GM12875 (cell line): ENCODE measurements around the gene MED26.

ENCODE experiments used
- H3K4me3 ChIP-seq: one replicate; pipeline ENCODE4 v1.5.1; 2011; ENCODE audit warnings: low read depth, low read length, control low read depth
- TF ChIP-seq, protein P1 (sequence below): IDR thresholded peaks from 2 replicates; pipeline ENCODE4 v1.5.1; 2011; ENCODE audit warnings: low read depth, mild to moderate bottlenecking, control low read depth, inconsistent platforms, low read length, moderate library complexity, borderline replicate concordance; ENCODE audit not compliant: insufficient read depth

The MED26 gene

DNA sequence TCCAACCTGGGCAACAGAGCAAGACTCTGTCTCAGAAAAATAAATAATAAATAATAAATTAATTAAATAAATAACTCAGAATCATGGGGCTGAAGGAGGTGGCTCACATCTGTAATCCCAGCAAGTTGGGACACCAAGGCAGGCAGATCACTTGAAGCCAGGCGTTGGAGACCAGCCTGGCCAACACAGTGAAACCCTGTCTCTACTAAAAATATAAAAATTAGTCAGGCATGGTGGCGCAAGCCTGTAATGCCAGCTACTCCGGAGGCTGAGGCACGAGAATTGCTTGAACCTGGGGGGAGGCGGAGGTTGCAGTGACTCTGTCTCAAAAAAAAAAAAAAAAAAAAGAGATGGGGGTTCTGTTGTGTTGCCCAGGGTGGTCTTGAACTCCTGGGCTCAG lies 40.2 kb upstream of the MED26 start:
- TF ChIP-seq, protein P1, sequence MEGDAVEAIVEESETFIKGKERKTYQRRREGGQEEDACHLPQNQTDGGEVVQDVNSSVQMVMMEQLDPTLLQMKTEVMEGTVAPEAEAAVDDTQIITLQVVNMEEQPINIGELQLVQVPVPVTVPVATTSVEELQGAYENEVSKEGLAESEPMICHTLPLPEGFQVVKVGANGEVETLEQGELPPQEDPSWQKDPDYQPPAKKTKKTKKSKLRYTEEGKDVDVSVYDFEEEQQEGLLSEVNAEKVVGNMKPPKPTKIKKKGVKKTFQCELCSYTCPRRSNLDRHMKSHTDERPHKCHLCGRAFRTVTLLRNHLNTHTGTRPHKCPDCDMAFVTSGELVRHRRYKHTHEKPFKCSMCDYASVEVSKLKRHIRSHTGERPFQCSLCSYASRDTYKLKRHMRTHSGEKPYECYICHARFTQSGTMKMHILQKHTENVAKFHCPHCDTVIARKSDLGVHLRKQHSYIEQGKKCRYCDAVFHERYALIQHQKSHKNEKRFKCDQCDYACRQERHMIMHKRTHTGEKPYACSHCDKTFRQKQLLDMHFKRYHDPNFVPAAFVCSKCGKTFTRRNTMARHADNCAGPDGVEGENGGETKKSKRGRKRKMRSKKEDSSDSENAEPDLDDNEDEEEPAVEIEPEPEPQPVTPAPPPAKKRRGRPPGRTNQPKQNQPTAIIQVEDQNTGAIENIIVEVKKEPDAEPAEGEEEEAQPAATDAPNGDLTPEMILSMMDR: no peak
- H3K4me3 ChIP-seq: no peak overlapping the region

DNA sequence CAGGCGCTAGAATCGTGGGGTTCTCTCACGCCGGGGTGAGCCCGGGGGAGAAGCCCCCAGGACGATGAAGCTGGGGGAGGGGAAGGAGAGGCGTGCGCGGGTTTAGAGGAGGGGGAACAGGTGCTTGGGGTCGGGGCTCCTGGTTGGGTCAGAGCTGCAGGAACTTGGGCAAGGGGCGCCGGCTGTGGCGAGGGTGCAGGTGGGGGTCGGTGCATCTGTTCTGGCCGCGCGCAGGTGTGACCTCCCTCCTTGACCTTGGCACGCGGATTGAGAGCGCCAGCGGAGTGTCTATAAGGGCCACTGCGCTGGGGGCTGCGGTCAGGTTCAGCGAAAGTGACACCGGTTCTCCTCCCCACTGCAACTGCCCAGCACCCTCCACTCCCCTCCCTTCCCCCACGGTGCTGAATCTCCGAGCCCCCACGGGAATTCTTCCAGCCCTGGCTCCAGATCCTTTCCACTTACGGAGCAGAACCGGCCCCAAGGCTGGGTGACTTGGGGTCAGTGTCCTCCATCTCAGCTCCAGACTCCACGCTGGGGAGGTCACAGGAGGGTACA lies 33.6 kb upstream of the MED26 start:
- peak overlapping the region; percentile 82 for H3K4me3 ChIP-seq
- TF ChIP-seq, protein P1: no peak

DNA sequence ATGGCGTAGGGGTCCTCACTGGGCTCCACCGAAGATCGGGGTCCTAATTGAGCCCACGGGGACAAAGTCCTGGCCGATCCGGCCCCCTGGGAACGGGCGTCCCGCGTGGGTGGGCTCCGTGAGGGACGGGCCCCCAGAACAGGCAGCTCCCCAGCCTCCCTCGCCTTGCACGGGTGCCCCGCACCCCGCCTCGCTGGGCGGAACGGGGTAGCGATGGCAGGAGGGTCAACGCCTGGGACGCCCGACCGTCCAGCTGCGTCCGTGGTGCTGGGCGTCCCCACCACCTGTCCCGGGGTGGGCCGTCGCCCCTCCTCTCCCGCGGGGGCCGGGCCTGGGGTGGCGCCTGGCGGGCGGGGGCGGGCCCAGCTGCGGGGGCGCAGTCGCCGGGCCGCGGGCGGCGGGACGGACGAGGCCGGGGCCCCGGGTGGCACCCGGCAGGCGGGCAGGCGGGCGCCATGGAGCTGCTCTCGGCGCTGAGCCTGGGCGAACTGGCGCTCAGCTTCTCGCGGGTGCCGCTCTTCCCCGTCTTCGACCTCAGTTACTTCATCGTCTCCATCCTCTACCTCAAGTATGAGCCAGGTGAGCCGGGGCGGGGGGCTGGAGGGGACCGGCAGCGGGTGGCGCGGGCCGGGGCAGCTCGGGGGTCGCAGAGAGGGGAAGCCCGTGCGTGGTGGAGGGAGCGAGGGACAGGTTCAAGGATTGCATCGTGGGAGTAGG lies 32.9 kb upstream of the MED26 start, which contains the start of gene TMEM38A:
TSS of gene TMEM38A (plus strand) at position 377 of the 717 bp plus-strand sequence. CDS start at position 456, 79 bp downstream.
- TF ChIP-seq, protein P1: no peak
- H3K4me3 ChIP-seq: peak within 1 kb of the TSS; percentile 82

DNA sequence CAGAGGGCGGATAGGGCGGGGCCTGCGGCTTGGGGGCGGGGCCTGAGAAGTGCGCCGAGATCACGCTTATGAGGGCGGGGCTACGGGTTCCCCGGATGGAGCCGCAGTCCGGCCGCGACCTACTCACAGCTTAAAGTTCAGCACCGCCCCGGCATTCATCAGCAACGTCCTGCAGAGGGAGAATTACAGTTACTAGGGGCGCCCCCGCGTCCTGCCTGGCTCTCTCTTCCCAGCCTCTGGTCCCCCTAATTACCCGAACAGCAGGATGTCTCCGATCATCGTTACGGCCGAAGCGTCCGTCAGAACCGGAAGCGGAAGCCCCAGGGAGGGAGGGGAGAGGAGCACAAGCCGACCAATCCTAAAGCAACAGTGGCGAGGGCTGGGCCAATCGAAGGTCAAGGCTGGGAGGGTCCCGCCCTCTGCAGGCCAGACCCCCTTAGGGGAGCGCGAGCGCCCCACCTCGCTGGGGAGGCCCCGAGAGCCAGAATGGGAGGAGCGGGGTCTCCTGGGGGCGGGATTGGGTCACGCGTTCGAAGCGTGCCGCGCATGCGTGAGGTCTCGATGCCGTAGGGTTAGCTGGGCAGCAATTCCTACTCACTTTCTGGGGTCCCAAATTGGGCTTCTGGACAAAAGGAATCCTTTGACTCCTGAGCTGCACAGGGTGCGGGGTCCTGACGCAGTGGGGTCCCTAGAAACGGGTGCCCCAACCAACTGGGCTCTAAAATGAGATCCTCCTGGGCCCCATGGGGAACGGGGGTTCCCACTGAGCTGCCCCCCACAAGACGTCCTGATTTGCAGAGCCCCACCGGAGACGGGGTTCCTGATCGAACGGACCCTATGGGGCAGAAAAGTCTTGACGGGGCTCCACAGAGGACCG lies 32.1 kb upstream of the MED26 start, which contains the start of gene SMIM7:
TSS of gene SMIM7 (minus strand) at position 313 of the 877 bp plus-strand sequence. CDS start at position 279, 34 bp downstream.
- TF ChIP-seq, protein P1: 0 out of 2 replicates have a peak, but pooled peaks have one; percentile 5

DNA sequence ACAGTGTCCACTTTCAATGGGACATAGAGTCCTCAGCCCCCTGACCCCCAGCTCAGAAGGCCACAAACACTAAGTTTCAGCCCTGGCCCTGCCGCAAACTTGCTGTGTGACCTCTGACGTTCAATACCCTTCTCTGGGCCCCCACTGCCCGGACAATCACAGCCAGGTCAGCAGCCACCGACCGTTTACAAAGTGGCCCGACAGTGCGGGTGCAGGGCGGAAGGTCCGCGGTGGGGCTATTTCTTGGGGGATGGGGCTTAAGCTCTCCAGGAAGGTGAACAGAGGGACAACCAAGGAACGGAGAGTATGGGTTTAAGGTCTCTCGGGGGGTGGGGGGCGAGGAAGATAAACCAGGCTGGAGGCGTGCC lies 31.4 kb upstream of the MED26 start:
- TF ChIP-seq, protein P1: no peak
- H3K4me3 ChIP-seq: peak overlapping the region; percentile 82

More for the DNA sequence above, 32.1 kb upstream of the MED26 start, which contains the start of gene SMIM7:
- peak within 1 kb of the TSS; percentile 82 for H3K4me3 ChIP-seq

DNA sequence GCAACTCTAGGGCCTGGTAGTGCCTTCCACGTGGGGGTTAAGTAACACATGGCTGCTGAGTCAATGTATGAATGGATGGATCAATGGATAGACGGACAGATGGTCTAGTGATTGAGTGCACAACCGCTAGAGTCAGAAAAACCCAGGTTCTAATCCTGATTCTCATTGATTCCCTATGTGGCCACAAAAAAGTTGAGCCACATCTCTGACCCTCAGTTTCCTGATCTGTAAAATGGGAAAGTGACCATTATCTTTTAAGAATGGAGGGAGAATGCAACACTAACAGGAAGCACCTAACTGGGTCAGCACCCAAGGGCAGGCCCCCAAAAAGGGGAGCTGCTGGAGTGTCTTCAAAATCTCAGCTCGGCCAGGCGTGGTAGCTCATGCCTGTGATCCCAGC lies 29.4 kb upstream of the MED26 start:
- TF ChIP-seq, protein P1: no peak
- H3K4me3 ChIP-seq: no peak overlapping the region
